GM21576 (cell line): ENCODE measurements around the gene DCC.

ENCODE experiments used
- ATAC-seq: cut with Tn5 transposase; IDR thresholded peaks from one replicate; pipeline ENCODE4 v1.9.1; 2021; ENCODE audit warnings: mild to moderate bottlenecking, moderate library complexity; ENCODE audit not compliant: unreplicated experiment

Gene DCC

GRCh38 chr18:53283708-53284107, 943.7 kb downstream of the DCC start:
- ATAC-seq: no peak

- no peak for ATAC-seq
Measured at GRCh38 chr18:53305461-53305860, 965.5 kb downstream of the DCC start.

GRCh38 chr18:53319628-53320027, 979.6 kb downstream of the DCC start:
- no peak for ATAC-seq

- ATAC-seq: no peak
Measured at GRCh38 chr18:53322163-53322562, 982.2 kb downstream of the DCC start.

GRCh38 chr18:53324353-53324752, 984.4 kb downstream of the DCC start:
- ATAC-seq: no peak

- no peak for ATAC-seq
Measured at GRCh38 chr18:53360501-53361443, 1020.8 kb downstream of the DCC start.

- ATAC-seq: no peak
Measured at GRCh38 chr18:53375621-53376020, 1035.6 kb downstream of the DCC start.

- no peak for ATAC-seq
Measured at GRCh38 chr18:53380063-53380639, 1040.2 kb downstream of the DCC start.

DNA sequence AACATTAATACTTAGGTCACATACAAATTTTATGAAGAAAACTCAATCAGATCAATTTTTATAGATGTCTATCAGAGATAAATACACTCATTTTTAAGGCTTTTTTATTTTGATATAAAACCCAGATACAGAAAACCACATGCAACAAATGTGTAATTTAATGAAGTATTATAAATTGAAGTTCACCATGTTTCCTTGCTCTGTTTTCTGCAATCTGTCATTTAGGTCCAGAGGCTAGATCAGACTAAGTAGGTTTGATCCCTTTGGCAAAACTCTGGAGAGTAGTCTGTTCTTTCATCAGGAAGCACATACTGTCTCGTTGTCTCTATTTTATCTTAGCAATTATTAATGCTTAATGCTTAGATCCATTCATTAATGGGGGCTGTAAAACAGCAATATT, 1042.9 kb downstream of the DCC start:
- ATAC-seq: no peak

- no peak for ATAC-seq
Measured at GRCh38 chr18:53385889-53386288, 1045.9 kb downstream of the DCC start.

- ATAC-seq: no peak
Measured at GRCh38 chr18:53387581-53387980, 1047.6 kb downstream of the DCC start.

GRCh38 chr18:53402670-53403069, 1062.7 kb downstream of the DCC start:
- ATAC-seq: no peak

DNA sequence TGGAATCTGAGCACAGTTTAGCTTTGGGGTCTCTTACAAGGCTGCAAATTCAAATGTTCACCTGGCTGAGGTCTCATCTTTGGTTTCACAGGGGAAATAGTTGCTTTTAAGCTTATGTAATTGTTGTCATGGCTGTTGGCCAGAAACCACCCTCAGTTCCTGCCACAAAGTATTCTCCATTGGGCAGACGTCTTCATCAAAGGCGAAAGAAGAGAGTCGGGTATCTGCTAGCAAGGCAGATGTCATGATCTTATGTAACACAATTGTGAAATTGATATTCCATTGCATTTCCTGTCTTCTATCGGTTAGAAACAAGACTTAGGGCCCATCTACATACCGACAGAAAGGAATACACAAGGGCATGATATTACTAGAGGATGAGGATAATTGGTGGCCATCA, 1068.3 kb downstream of the DCC start:
- ATAC-seq: no peak

DNA sequence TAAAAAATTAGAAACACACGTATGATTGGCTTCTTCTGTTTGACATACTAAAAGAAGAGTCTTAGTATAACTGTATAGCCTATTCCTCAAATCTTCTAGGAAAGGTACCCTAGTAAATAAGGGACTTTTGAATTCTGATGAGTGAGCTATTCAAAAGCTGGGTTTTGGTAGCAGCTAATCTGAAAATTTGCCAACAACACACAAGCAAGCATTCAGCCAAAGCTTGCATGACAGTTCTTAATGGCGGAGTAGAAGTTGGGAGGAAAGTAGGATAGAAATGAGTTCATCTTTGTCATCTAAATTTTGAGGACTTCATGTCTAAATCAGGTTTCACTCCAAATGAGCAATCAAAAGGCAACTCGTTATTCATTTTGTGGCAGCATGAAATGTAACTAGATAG, 1071.5 kb downstream of the DCC start:
- no peak for ATAC-seq

DNA sequence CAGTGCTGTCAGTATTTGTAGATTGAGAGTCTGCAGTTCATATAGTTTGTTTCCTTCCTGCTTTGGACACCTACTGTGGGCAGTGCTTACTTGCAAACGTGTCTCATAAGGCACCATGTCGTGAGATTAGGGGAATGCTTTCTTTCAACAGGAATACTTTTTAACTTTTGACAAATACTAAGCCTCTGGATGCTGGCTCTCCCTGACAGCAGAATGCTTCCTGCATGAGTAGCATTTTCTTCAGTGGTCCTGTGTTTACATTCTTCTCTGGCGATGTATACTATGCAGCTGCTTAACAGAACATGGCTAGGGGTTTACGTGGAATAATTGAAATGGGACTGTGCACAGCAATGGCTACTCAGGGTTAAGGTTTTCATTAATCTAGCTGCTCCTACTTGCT, 1077.0 kb downstream of the DCC start:
- ATAC-seq: no peak

DNA sequence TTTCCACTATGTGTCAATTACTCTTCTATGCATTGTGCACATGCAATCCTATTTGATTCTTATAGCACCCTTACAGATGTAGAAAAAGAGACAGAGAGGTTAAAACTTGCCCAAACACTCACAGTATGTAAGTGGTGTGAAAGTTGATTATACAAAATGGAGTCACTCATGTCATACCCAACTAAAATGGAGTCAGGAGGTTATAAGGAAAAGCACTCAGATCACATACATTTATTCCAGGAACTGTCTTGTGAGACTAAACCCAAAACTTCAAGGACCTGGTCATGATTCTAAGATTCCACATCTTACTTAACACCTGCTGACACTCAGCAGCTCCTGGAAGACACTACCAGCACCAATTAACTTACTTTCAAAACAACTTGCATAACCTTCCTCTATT, 1081.9 kb downstream of the DCC start:
- no peak for ATAC-seq

DNA sequence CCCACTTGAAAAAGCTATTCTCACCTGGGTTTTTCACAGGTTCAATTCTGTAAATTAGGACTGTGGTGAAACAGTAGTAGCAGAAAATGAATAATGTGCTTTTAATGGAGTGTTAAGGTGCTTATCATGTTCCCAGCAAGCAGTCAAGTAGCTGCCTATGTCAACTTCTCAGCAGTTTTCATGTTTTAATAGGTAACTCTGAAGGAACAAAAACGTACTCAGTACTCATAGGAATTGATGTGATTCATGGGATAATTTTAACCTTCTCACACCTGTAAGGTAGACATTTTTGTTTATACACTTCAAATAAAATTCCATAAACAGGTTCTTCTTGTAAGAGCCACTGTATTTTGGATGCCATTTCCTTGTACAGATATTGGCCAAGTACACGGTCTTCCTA, 1082.9 kb downstream of the DCC start:
- no peak for ATAC-seq

- ATAC-seq: no peak
Measured at GRCh38 chr18:53426666-53427184, 1086.7 kb downstream of the DCC start.

DNA sequence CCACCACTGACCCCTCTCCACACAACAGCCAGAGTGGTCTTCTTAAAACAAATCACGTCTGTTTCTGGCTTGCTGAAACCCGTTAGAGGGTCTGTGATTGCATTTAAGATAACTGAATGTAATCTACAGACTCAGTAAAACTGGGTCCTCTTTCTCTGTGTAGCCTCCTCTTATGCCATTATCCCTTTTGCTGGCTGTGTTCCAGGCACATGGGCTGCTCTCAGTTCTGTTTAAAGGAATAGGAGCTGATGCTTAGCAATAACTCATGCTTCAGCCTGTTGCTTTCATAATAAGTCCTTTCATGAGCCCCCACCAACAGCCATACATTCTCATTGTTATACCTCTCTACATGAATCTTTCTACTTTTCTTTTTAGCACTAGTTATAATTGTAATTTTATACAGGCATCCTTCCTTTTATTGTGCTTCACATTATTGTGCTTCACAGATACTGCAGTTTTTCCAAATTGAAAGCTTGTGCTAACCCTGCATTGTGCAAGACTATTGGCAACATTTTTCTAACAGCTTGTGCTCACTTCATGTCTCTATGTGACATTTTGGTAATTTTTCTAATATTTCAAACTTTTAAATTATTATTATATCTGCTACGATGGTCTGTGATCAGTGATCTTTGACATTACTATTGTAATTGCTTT, 1101.9 kb downstream of the DCC start:
- ATAC-seq: no peak

DNA sequence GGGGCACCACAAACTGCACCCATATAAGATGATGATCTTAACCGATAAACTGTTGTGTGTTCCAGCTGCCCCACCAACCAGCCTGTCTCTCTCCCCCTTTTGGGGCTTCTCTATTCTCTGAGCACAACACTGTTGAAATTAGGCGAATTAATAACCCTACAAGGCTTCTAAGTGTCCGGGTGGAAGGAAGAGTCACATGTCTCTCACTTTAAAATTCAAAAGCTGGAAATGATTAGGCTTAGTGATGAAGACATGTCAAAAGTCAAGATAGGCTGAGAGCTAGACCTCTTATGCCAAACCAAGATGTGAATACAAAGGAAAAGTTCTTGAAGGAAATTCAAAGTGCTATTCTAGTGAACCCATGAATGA, 1102.4 kb downstream of the DCC start:
- no peak for ATAC-seq

- ATAC-seq: no peak
Measured at GRCh38 chr18:53443336-53443735, 1103.3 kb downstream of the DCC start.

- no peak for ATAC-seq
Measured at GRCh38 chr18:53443831-53444230, 1103.8 kb downstream of the DCC start.
